Fibroblast of the aortic adventitia (primary cell): ENCODE results near the gene NDUFS3. TPM values are rescaled to one million over a fixed set of nuclear protein-coding genes. Genes with fewer than 3 reads are reported as not detected.

ENCODE experiments used
- DNase-seq: peaks from one replicate; pipeline ENCODE4 v3.0.0-alpha.2; 2010; ENCODE audit warnings: low read depth
- H3K4me3 ChIP-seq: 2 replicates; pipeline ENCODE4 v1.5.1; 2011; ENCODE audit warnings: low read depth, mild to moderate bottlenecking, control low read depth, low read length, moderate library complexity
- small RNA-seq: library from RNA; depleted of rRNA; stranded (forward); fragments of <200 nt; gene quantifications from one replicate; pipeline ENCODE3, GENCODE V24; 2012
- total RNA-seq: library from RNA; depleted of rRNA; stranded (reverse); fragments of >200 nt; gene quantifications from 2 replicates; pipeline ENCODE4 v1.2.3, GENCODE V29; 2012; ENCODE audit warnings: low replicate concordance
- TF ChIP-seq, protein P1 (sequence below): IDR thresholded peaks from 2 replicates; pipeline ENCODE4 v1.5.1; 2011; ENCODE audit warnings: mild to moderate bottlenecking, low read length, control low read depth, inconsistent platforms; ENCODE audit not compliant: insufficient read depth

The NDUFS3 gene
- total RNA-seq, 1 donor, result 56.5 TPM

DNA sequence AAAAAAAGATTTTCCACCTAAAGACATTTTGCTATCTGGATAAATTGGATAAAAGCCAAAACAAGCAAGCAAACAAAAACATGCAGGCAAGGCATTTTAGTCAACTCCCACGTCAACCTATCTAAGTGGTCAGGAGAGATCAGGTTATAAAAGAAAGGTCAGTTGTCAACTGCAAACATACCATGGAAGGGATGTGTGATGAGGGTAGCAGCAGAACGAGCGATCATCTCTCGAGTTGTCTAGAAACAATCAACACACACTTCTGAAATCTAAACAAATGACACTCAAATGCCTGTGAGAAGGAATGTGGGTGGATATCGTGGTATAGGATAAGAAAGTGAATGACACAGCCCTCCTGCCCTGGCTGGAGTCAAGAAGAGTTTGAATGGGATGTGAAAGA lies 52.6 kb downstream of the NDUFS3 start:
- DNase-seq, result no peak
- TF ChIP-seq, protein P1, sequence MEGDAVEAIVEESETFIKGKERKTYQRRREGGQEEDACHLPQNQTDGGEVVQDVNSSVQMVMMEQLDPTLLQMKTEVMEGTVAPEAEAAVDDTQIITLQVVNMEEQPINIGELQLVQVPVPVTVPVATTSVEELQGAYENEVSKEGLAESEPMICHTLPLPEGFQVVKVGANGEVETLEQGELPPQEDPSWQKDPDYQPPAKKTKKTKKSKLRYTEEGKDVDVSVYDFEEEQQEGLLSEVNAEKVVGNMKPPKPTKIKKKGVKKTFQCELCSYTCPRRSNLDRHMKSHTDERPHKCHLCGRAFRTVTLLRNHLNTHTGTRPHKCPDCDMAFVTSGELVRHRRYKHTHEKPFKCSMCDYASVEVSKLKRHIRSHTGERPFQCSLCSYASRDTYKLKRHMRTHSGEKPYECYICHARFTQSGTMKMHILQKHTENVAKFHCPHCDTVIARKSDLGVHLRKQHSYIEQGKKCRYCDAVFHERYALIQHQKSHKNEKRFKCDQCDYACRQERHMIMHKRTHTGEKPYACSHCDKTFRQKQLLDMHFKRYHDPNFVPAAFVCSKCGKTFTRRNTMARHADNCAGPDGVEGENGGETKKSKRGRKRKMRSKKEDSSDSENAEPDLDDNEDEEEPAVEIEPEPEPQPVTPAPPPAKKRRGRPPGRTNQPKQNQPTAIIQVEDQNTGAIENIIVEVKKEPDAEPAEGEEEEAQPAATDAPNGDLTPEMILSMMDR, result no peak
- no peak overlapping the region for H3K4me3 ChIP-seq

Small RNA genes lying within 50 kb of the gene (small RNA-seq; reads per million reads assigned to genes)
- gene RN7SL652P (not detected), gene RNU5E-10P (not detected)

Other genes starting within 250 kb of the NDUFS3 start
- not detected in 2 replicates for gene MYBPC3, start 226.4 kb upstream of the NDUFS3 start, total RNA-seq
- not detected in 2 replicates for gene SPI1, start 200.5 kb upstream of the NDUFS3 start, total RNA-seq
- 28.5 and 47.5 TPM in 2 replicates for gene SLC39A13, start 170.5 kb upstream of the NDUFS3 start, total RNA-seq
- gene PSMC3, start 152.6 kb upstream of the NDUFS3 start, total RNA-seq, result 52.3 and 128 TPM in 2 replicates
- 0.09 TPM in 1 of 2 replicates, not detected in the other for gene RAPSN, start 129.9 kb upstream of the NDUFS3 start, total RNA-seq
- 63.2 and 103 TPM in 2 replicates for gene CELF1, start 25.9 kb upstream of the NDUFS3 start, total RNA-seq
- gene PTPMT1, start 13.5 kb upstream of the NDUFS3 start, total RNA-seq, result 25.6 and 44.1 TPM in 2 replicates
- 28.4 and 29.9 TPM in 2 replicates for gene KBTBD4, start 104 bp upstream of the NDUFS3 start, total RNA-seq
- not detected in 2 replicates for gene FAM180B, start 7.6 kb downstream of the NDUFS3 start, total RNA-seq
- not detected in 2 replicates for gene C1QTNF4, start 15.3 kb downstream of the NDUFS3 start, total RNA-seq
- gene MTCH2, start 63.5 kb downstream of the NDUFS3 start, total RNA-seq, result 88.1 and 187 TPM in 2 replicates
- 0.90 and 1.4 TPM in 2 replicates for gene AGBL2, start 136.3 kb downstream of the NDUFS3 start, total RNA-seq
- 80.2 and 113 TPM in 2 replicates for gene FNBP4, start 188.3 kb downstream of the NDUFS3 start, total RNA-seq